Psoas muscle (tissue), 8 donors: ENCODE results near the gene KIF6. TPM values are rescaled to one million over a fixed set of nuclear protein-coding genes. Genes with fewer than 3 reads are reported as not detected.

Experiments used
- ATAC-seq, 4 donors: fragments of 200-7000 bp; cut with Tn5 transposase; one replicate each; pipeline ENCODE4 v1.9.1; 2020; ENCODE audit warnings: moderate library complexity in 3 of 4, mild to moderate bottlenecking in 2 of 4
- DNase-seq, 2 donors: peaks; one replicate each; pipeline ENCODE4 v3.0.0-alpha.2; 2020
- H3K27ac ChIP-seq: fragments of 200-600 bp; one replicate; pipeline ENCODE4 v1.8.0; 2022
- H3K27me3 ChIP-seq, 3 donors: fragments of 200-600 bp in 1 of 3; one replicate each; pipeline versions ENCODE4 v1.6.1 to v1.8.0; 2013 to 2022; ENCODE audit warnings: low read length in 2 of 3, mild to moderate bottlenecking in 2 of 3, moderate library complexity in 1 of 3; ENCODE audit not compliant: insufficient read depth in 3 of 3
- H3K36me3 ChIP-seq, 2 donors: fragments of 200-600 bp in 1 of 2; one replicate each; pipeline versions ENCODE4 v1.6.1 to v1.8.0; 2013 to 2022; ENCODE audit warnings: low read depth in 1 of 2, mild to moderate bottlenecking in 1 of 2, moderate library complexity in 1 of 2; ENCODE audit not compliant: insufficient read depth in 1 of 2
- H3K4me1 ChIP-seq: fragments of 200-600 bp; one replicate; pipeline ENCODE4 v1.8.0; 2022
- H3K4me3 ChIP-seq: fragments of 200-600 bp; one replicate; pipeline ENCODE4 v1.8.0; 2022; ENCODE audit warnings: mild to moderate bottlenecking
- H3K9me3 ChIP-seq: fragments of 200-600 bp; one replicate; pipeline ENCODE4 v1.8.0; 2022
- WGBS, 3 donors: extraction: QIAGEN DNeasy Blood & Tissue Kit; methylation state at CpG; one replicate each; pipeline versions ENCODE4 v1.1.6 to v1.1.7; 2013; 5-methylcytosine and 5-hydroxymethylcytosine counted together
- intact Hi-C, 2 donors: fragments of 100-400 bp; cut with DNase I; formaldehyde crosslinking; loops; one replicate each; pipeline versions ENCODE4 v1.11.0 to v1.14.2; 2022
- polyA plus RNA-seq, 3 donors: library from polyadenylated mRNA; stranded (reverse); fragments of 200-250 nt; gene quantifications; one replicate each; pipeline ENCODE4 v1.2.3, GENCODE V29; 2013
- total RNA-seq, 4 donors: library from RNA; stranded (reverse); fragmentation: NEBNext Ultra II Directional in 2 of 4; extraction: Animal tissue kit (Norgen Biotek cat#: 25700) in 2 of 4; gene quantifications; one replicate each; pipeline versions ENCODE4 v1.2.1 to v1.2.4, GENCODE V29; 2021 to 2023
- TF ChIP-seq, protein P1 (sequence below): fragments of 200-600 bp; IDR thresholded peaks from one replicate; pipeline ENCODE4 v1.8.0; 2022; ENCODE audit warnings: antibody characterized with exemption
- donor health status: healthy with polysubstance abuse.
- donor health status: DM: no; HTN: no; CAD: no; lungs with moderate emphysema.
- donor health status: Bipolar disorder and iron deficiency.
- donor health status: healthy.
- donor health status: DM: yes; HTN: yes; CAD: no.
- donor health status: DM: no; HTN: no; CAD: no.
- donor health status: DM: no; HTN: no; CAD: no.
- donor health status: DM: yes; HTN: yes; CAD: no.

KIF6 gene
- total and polyA plus RNA-seq, 7 donors: 0.03 to 0.17 (median 0.09) TPM; not detected in 2

DNA sequence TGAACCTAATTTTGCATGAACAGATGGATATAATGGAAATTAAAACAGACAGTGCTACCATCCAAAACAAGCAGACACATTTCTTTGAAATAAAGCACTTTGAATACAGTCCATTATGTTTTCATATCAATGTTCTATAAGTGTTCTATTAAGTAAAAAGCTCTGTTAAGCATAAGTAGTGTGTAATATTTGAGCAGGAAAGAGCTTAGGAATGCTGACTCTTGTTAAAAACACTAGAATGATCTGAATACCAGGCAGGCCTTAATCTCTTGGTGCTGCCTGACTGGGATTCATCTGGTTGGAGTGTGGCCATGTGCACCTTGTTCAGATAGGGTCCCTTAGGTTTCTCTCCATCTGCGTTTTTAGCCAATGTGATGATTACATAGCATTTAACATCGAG is 130.9 kb downstream of the KIF6 start:
- 85 to 87% (median 85%) methylated on average over 2 of the region's 2 CpGs for WGBS, 3 donors

DNA sequence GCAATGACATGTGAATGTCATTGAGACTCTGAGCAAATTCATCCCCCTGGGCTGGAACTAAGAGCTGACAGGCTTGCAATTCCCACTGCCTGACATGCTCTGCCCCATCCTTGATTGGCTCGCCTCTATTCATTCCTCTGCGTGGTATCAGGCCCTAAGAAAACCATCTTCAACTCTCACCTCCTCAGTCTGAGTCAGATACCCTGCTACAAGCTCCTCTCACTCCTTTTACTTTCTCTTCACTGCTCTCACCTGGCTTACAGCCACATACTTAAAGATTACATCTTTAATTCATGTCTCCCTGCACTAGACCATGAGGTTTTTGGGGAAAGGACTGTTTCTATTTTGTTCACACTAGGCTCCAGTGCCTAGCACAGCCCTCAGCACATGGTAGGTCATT is 131.6 kb downstream of the KIF6 start:
- 86 to 98% (median 94%) methylated on average over 2 of the region's 2 CpGs for WGBS, 3 donors
- Histone ChIP-seq H3K36me3 (no peaks in the 10 kb centered on the region), H3K4me3 (no peak overlapping the region), H3K9me3 (no peaks in the 10 kb centered on the region), H3K27ac (no peak overlapping the region), H3K4me1 (no peaks in the 10 kb centered on the region), H3K27me3 (no peaks in the 10 kb centered on the region)
- no peak for ATAC-seq
- intact Hi-C loops: no loop called here
- no peak for DNase-seq
- TF ChIP-seq, protein P1, sequence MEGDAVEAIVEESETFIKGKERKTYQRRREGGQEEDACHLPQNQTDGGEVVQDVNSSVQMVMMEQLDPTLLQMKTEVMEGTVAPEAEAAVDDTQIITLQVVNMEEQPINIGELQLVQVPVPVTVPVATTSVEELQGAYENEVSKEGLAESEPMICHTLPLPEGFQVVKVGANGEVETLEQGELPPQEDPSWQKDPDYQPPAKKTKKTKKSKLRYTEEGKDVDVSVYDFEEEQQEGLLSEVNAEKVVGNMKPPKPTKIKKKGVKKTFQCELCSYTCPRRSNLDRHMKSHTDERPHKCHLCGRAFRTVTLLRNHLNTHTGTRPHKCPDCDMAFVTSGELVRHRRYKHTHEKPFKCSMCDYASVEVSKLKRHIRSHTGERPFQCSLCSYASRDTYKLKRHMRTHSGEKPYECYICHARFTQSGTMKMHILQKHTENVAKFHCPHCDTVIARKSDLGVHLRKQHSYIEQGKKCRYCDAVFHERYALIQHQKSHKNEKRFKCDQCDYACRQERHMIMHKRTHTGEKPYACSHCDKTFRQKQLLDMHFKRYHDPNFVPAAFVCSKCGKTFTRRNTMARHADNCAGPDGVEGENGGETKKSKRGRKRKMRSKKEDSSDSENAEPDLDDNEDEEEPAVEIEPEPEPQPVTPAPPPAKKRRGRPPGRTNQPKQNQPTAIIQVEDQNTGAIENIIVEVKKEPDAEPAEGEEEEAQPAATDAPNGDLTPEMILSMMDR: no peak

More for the DNA sequence above, 130.9 kb downstream of the KIF6 start:
- TF ChIP-seq, protein P1: no peak
- Histone ChIP-seq H3K9me3 (no peaks in the 10 kb centered on the region), H3K27ac (no peak overlapping the region), H3K4me1 (no peaks in the 10 kb centered on the region), H3K27me3 (no peaks in the 10 kb centered on the region), H3K36me3 (no peaks in the 10 kb centered on the region), H3K4me3 (no peak overlapping the region)
- ATAC-seq (no peak), DNase-seq (no peak)
- intact Hi-C loops: no loop called here

DNA sequence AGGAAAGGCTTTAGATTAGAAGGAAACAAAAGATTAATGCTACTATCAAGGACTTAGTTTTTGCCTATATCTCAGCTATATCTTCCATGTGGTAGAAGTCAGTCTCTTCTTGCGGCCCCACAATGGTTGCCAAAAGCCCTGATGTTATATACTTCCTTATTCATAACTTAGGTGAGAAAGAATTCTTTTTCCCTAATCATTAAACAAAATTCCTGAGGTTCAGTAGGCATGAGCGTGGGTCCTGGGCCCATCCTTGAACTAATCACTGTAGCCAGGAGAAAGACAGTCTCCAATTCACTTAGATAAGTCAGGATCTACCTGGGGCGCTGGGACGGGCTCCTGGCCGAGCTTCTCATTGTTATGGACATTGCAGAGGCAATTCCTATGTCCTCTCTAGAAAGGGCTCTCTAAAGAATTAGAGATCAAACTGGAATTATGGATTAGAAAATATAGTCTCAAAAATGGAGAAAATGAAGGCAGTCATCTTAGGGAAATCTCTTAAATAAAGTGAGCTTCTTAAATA is 134.3 kb downstream of the KIF6 start:
- 83 to 85% (median 83%) methylated on average over 5 of the region's 5 CpGs for WGBS, 3 donors
- TF ChIP-seq, protein P1: no peak

DNA sequence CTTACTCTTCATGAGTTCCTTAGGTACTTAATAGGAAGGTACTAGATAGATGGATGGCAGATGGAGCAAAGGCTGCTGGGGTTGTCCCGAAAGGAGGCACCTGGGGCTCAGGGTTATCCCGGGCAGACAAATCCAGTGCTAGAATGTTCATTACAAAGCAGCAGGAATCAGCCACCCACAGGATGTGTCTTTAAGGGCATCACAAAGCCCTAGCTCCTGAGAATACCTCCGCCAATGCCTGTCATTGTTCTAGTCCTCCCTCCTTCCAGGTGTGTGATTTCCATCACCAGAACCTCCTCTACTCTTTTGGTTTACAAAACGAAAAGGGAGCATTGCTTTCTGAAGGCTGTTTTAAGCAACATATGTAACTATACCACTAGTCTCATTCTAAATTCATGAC is 138.1 kb downstream of the KIF6 start:
- intact Hi-C loops: no loop called here
- Histone ChIP-seq H3K9me3 (no peaks in the 10 kb centered on the region), H3K4me3 (no peak overlapping the region), H3K4me1 (no peaks in the 10 kb centered on the region), H3K27me3 (peaks cover 0 to 2% (median 0%) of the 10 kb centered on the region in 3 donors), H3K36me3 (no peaks in the 10 kb centered on the region), H3K27ac (no peak overlapping the region)
- ATAC-seq (no peak), DNase-seq (no peak)
- TF ChIP-seq, protein P1: no peak
- WGBS, 3 donors: 76 to 80% (median 79%) methylated on average over 4 of the region's 4 CpGs

More for the DNA sequence above, 134.3 kb downstream of the KIF6 start:
- Histone ChIP-seq H3K27me3 (no peaks in the 10 kb centered on the region), H3K27ac (no peak overlapping the region), H3K9me3 (no peaks in the 10 kb centered on the region), H3K4me1 (no peaks in the 10 kb centered on the region), H3K4me3 (no peak overlapping the region), H3K36me3 (no peaks in the 10 kb centered on the region)
- ATAC-seq: no peak
- no peak for DNase-seq
- intact Hi-C loops: no loop called here

DNA sequence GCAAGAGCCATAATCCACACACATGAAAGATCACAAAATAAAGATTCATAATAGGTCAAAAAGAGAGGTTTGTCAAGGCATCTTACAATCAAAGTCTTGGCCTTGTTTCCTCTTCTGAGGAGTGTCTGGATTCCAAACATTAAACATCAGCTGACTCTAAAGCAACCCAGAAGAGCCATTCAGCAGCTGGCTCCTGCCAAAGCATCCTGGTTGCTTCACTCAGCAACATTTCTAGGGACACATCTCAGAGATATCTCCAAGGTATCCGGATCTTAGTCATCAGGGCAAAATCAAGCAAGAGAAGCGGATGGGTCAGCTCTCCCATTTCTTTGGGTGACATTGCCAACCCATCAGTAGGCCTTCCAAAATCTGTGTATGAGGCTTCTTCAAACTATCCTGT is 139.6 kb downstream of the KIF6 start:
- Histone ChIP-seq H3K36me3 (no peaks in the 10 kb centered on the region), H3K4me3 (no peak overlapping the region), H3K27ac (no peak overlapping the region), H3K9me3 (no peaks in the 10 kb centered on the region), H3K4me1 (no peaks in the 10 kb centered on the region), H3K27me3 (peaks cover 0 to 2% (median 0%) of the 10 kb centered on the region in 3 donors)
- intact Hi-C loops: no loop called here
- 93 to 95% (median 94%) methylated on average over 2 of the region's 2 CpGs for WGBS, 3 donors
- DNase-seq: no peak
- TF ChIP-seq, protein P1: no peak
- ATAC-seq: no peak
